K562 (cell line): ENCODE data around the gene SMG7. TPM values are rescaled to one million over a fixed set of nuclear protein-coding genes. Genes with fewer than 3 reads are reported as not detected.

ENCODE experiments used
- ATAC-seq: fragments of 200-7000 bp; cut with Tn5 transposase; 3 replicates; pipeline ENCODE4 v1.9.1; 2020; ENCODE audit warnings: moderate library complexity
- BruUV-seq: library from RNA; stranded (reverse); fragments of 400-500 nt; replicated peaks from 2 replicates; lab custom pipeline; 2021; lab: Mats Ljungman, UMichigan
- CTCF ChIA-PET: fragments of 300-600 bp; formaldehyde crosslinking; extraction: SDS; loops from one replicate; lab custom pipeline; 2021; ENCODE audit warnings: low intra/inter-chr PET ratio; lab: Yijun Ruan, JAX
- POLR2A ChIA-PET: fragments of 300-600, 350-650 bp; sonication (Branson Sonifier 250); formaldehyde crosslinking; extraction: SDS; loops from one replicate; lab custom pipeline; 2021; ENCODE audit warnings: antibody characterized with exemption, inconsistent platforms; lab: Yijun Ruan, JAX
- DNase-seq, 4 experiments: peaks; one replicate each; pipeline versions ENCODE4 v3.0.0 to v3.0.0-alpha.2; 2011 to 2018; ENCODE audit warnings: low spot score in 3 of 4, mixed read lengths in 3 of 4; ENCODE audit errors: extremely low read depth in 1 of 4
- FAIRE-seq: peaks from 2 replicates; lab custom pipeline; 2011; peaks lifted over from hg19 to GRCh38; lab: Jason Lieb, UNC
- H2AFZ ChIP-seq: 2 replicates; pipeline ENCODE4 v1.6.0; 2011; ENCODE audit warnings: low read depth, low read length, control low read depth, inconsistent platforms
- H3K27ac ChIP-seq: fragments of 200-600 bp; 3 replicates; pipeline ENCODE4 v1.8.0; 2011; ENCODE audit warnings: low read depth, mild to moderate bottlenecking, control low read depth, inconsistent platforms, low read length, moderate library complexity, mixed read lengths; ENCODE audit errors: extremely low read depth
- H3K27me3 ChIP-seq, 2 experiments: fragments of 300-600 bp in 1 of 2; 2 replicates in 1 of 2; 3 replicates in 1 of 2; pipeline versions ENCODE4 v1.6.0 to v1.8.0; 2011; ENCODE audit warnings: inconsistent platforms in 2 of 2, low read length in 2 of 2, mild to moderate bottlenecking in 1 of 2, mixed read lengths in 1 of 2, moderate library complexity in 1 of 2; ENCODE audit not compliant: control insufficient read depth in 2 of 2, insufficient read depth in 2 of 2
- H3K36me3 ChIP-seq: fragments of 300-600 bp; 3 replicates; pipeline ENCODE4 v1.8.0; 2011; ENCODE audit warnings: mild to moderate bottlenecking, low read length, inconsistent platforms; ENCODE audit not compliant: control insufficient read depth, insufficient read depth
- H3K4me1 ChIP-seq, 2 experiments: fragments of 200-600 bp in 1 of 2; replicated peaks in 1 of 2; 2 replicates in 1 of 2; 3 replicates in 1 of 2; pipeline versions ENCODE4 v1.5.1 to v1.8.0; 2011; ENCODE audit warnings: inconsistent platforms in 2 of 2, low read length in 2 of 2, mild to moderate bottlenecking in 1 of 2, mixed read lengths in 1 of 2, moderate library complexity in 1 of 2; ENCODE audit not compliant: control insufficient read depth in 2 of 2, insufficient read depth in 2 of 2
- H3K4me2 ChIP-seq: 2 replicates; pipeline ENCODE4 v1.6.1; 2011; ENCODE audit warnings: low read length, control low read depth, inconsistent platforms, mixed read lengths; ENCODE audit not compliant: insufficient read depth
- H3K4me3 ChIP-seq: fragments of 200-600 bp; sonication (generic), shearing (Covaris generic); 2 replicates; pipeline ENCODE4 v1.5.1; 2016; ENCODE audit warnings: control low read depth, inconsistent platforms
- H3K79me2 ChIP-seq: fragments of 200-600 bp; 3 replicates; pipeline ENCODE4 v1.8.0; 2011; ENCODE audit warnings: low read length, inconsistent platforms; ENCODE audit not compliant: control insufficient read depth, insufficient read depth
- H3K9ac ChIP-seq, 2 experiments: 2 replicates each; pipeline versions ENCODE4 v1.6.0 to v1.6.1; 2011; ENCODE audit warnings: low read depth in 2 of 2, low read length in 2 of 2, control low read depth in 1 of 2, inconsistent platforms in 1 of 2, mild to moderate bottlenecking in 1 of 2, mixed read lengths in 1 of 2; ENCODE audit not compliant: insufficient read depth in 1 of 2
- H3K9me1 ChIP-seq: one replicate; pipeline ENCODE4 v1.6.0; 2011; ENCODE audit warnings: inconsistent platforms, mild to moderate bottlenecking, low read length, moderate library complexity; ENCODE audit not compliant: control insufficient read depth, insufficient read depth
- H3K9me3 ChIP-seq: replicated peaks from 2 replicates; pipeline ENCODE4 v1.5.1; 2011; ENCODE audit warnings: low read depth, low read length, inconsistent platforms; ENCODE audit not compliant: control insufficient read depth, insufficient read depth
- H4K20me1 ChIP-seq: replicated peaks from 2 replicates; pipeline ENCODE4 v1.6.1; 2011; ENCODE audit warnings: low read length, inconsistent platforms, mixed read lengths; ENCODE audit not compliant: control insufficient read depth, insufficient read depth
- CREB1 ChIP-seq, 2 experiments: sonication (generic) in 1 of 2; formaldehyde crosslinking in 1 of 2; IDR thresholded peaks; 2 replicates each; pipeline versions ENCODE4 v1.6.1 to v1.8.0; 2012 to 2022; ENCODE audit warnings: inconsistent platforms in 1 of 2, mild to moderate bottlenecking in 1 of 2, missing genetic modification reagents in 1 of 2, moderate library complexity in 1 of 2
- EP300 ChIP-seq: IDR thresholded peaks from 2 replicates; pipeline ENCODE4 v1.6.1; 2012; ENCODE audit warnings: low read length, improper control_type of control experiment
- FOXK2 ChIP-seq, 2 experiments: fragments of 450-650 bp; IDR thresholded peaks in 1 of 2; conservative IDR thresholded peaks in 1 of 2; 2 replicates each; pipeline ENCODE4 v1.6.1; 2016; ENCODE audit warnings: low read depth in 2 of 2, mild to moderate bottlenecking in 1 of 2
- HDAC1 ChIP-seq, 2 experiments: fragments of 450-650 bp; IDR thresholded peaks; 2 replicates each; pipeline ENCODE4 v1.6.1; 2016 to 2017; ENCODE audit warnings: inconsistent platforms in 1 of 2, mild to moderate bottlenecking in 1 of 2, moderate library complexity in 1 of 2
- HEY1 ChIP-seq: fragments of 250-450 bp; sonication (Bioruptor Pico); IDR thresholded peaks from 2 replicates; pipeline ENCODE4 v1.5.0; 2020; ENCODE audit warnings: mild to moderate bottlenecking, moderate library complexity, borderline replicate concordance
- HMG20A ChIP-seq: fragments of 450-650 bp; formaldehyde crosslinking; conservative IDR thresholded peaks from 2 replicates; pipeline ENCODE4 v1.4.0; 2020; ENCODE audit warnings: mild to moderate bottlenecking, mixed read lengths
- KDM4B ChIP-seq, 2 experiments: fragments of 450-650 bp in 1 of 2; sonication (generic) in 1 of 2; IDR thresholded peaks; 2 replicates each; pipeline ENCODE4 v1.6.1; 2016 to 2017; ENCODE audit warnings: borderline replicate concordance in 2 of 2, antibody characterized with exemption in 1 of 2, low read depth in 1 of 2, mild to moderate bottlenecking in 1 of 2
- KHSRP ChIP-seq: fragments of 450-650 bp; IDR thresholded peaks from 2 replicates; pipeline ENCODE4 v1.6.1; 2017
- LARP7 ChIP-seq: fragments of 450-650 bp; IDR thresholded peaks from 2 replicates; pipeline ENCODE4 v1.6.1; 2016
- MAFG ChIP-seq: fragments of 450-650 bp; conservative IDR thresholded peaks from 2 replicates; pipeline ENCODE4 v1.6.1; 2016; ENCODE audit warnings: missing genetic modification characterization, missing compliant biosample characterization
- NR2C1 ChIP-seq, 2 experiments: fragments of 450-650 bp; IDR thresholded peaks; 2 replicates each; pipeline ENCODE4 v1.6.1; 2017; ENCODE audit warnings: mild to moderate bottlenecking in 2 of 2, antibody characterized with exemption in 1 of 2, inconsistent platforms in 1 of 2, missing compliant biosample characterization in 1 of 2, missing genetic modification characterization in 1 of 2
- PHF8 ChIP-seq: fragments of 200-600 bp; sonication (generic); IDR thresholded peaks from 2 replicates; pipeline ENCODE4 v1.6.1; 2012; ENCODE audit warnings: mixed run types, mild to moderate bottlenecking, inconsistent platforms, low read length, moderate library complexity, borderline replicate concordance
- POLR2AphosphoS5 ChIP-seq: IDR thresholded peaks from 2 replicates; pipeline ENCODE4 v1.6.1; 2011; ENCODE audit warnings: mild to moderate bottlenecking, low read depth, low read length, moderate library complexity; ENCODE audit not compliant: control insufficient read depth, insufficient read depth
- RB1 ChIP-seq: fragments of 450-650 bp; IDR thresholded peaks from 2 replicates; pipeline ENCODE4 v1.6.1; 2017; ENCODE audit warnings: low read depth, mild to moderate bottlenecking
- SMAD2 ChIP-seq: fragments of 150-350 bp; IDR thresholded peaks from 2 replicates; pipeline ENCODE4 v1.6.1; 2014; ENCODE audit warnings: low read depth, mild to moderate bottlenecking, low read length
- SMARCA4 ChIP-seq: fragments of 450-650 bp; IDR thresholded peaks from 2 replicates; pipeline ENCODE4 v1.6.1; 2016
- SMC3 ChIP-seq: conservative IDR thresholded peaks from 2 replicates; pipeline ENCODE4 v1.6.1; 2011; ENCODE audit warnings: low read depth, low read length, improper control_type of control experiment; ENCODE audit not compliant: insufficient read depth
- SPI1 ChIP-seq: IDR thresholded peaks from 2 replicates; pipeline ENCODE4 v1.6.1; 2011; ENCODE audit warnings: low read depth, low read length, control low read depth, borderline replicate concordance
- ZNF253 ChIP-seq: fragments of 250-450 bp; sonication (Bioruptor Pico); conservative IDR thresholded peaks from 2 replicates; pipeline ENCODE4 v1.6.1; 2021; ENCODE audit warnings: mild to moderate bottlenecking
- ZNF311 ChIP-seq: fragments of 250-450 bp; sonication (Bioruptor Pico); IDR thresholded peaks from 2 replicates; pipeline ENCODE4 v1.4.0; 2020; ENCODE audit warnings: mild to moderate bottlenecking, moderate library complexity
- WGBS: fragments of 100-300 bp; shearing (Covaris generic); methylation state at CpG from one replicate; pipeline ENCODE4 v1.1.6; 2016; ENCODE audit warnings: low coverage, mixed read lengths; ENCODE audit not compliant: insufficient coverage; ENCODE audit errors: missing lambda C conversion rate; 5-methylcytosine and 5-hydroxymethylcytosine counted together
- in situ Hi-C: fragments of 300-500 bp; cut with MboI; formaldehyde crosslinking; loops from 4 replicates; pipeline ENCODE4 v1.15.0; 2018; ENCODE audit warnings: inconsistent platforms, mixed read lengths
- intact Hi-C: fragments of 100-400 bp; cut with micrococcal nuclease; formaldehyde crosslinking; loops from 2 replicates; pipeline ENCODE4 v1.14.2; 2022
- polyA plus RNA-seq, 8 experiments: library from polyadenylated mRNA; depleted of rRNA in 4 of 8; stranded (reverse) in 5 of 8; unstranded in 3 of 8; fragments of >200 nt; fragmentation: Nextera tagmentation in 2 of 8; fragmentation: Illumina TruSeq in 1 of 8; extraction: Ambion mirVana in 2 of 8; extraction: Trizol in 1 of 8; gene quantifications; 2 replicates each; pipeline versions ENCODE4 v1.2.1 to v1.2.3, GENCODE V29; 2011 to 2014; ENCODE audit warnings: inconsistent platforms in 1 of 8, missing spikeins in 1 of 8
- total RNA-seq, 7 experiments: library from RNA; depleted of rRNA in 6 of 7; stranded (reverse); fragments of >200 nt in 6 of 7; fragmentation: Illumina TruSeq in 2 of 7; extraction: Trizol in 2 of 7; gene quantifications; 2 replicates each; pipeline versions ENCODE4 v1.2.1 to v1.2.3, GENCODE V29; 2011 to 2021; ENCODE audit warnings: low replicate concordance in 1 of 7
- TF ChIP-seq, protein P1 (sequence below): fragments of 450-650 bp; conservative IDR thresholded peaks from 2 replicates; pipeline ENCODE4 v1.6.1; 2016; ENCODE audit warnings: missing genetic modification characterization, low read depth, mild to moderate bottlenecking, missing compliant biosample characterization, moderate library complexity

The SMG7 gene
- total and polyA plus RNA-seq, 9 of the 15 experiments (the other 6 are each of a cell fraction or from before 2014, with no cell fraction given), result 12.4 to 74.6 (median 29.0) TPM

DNA sequence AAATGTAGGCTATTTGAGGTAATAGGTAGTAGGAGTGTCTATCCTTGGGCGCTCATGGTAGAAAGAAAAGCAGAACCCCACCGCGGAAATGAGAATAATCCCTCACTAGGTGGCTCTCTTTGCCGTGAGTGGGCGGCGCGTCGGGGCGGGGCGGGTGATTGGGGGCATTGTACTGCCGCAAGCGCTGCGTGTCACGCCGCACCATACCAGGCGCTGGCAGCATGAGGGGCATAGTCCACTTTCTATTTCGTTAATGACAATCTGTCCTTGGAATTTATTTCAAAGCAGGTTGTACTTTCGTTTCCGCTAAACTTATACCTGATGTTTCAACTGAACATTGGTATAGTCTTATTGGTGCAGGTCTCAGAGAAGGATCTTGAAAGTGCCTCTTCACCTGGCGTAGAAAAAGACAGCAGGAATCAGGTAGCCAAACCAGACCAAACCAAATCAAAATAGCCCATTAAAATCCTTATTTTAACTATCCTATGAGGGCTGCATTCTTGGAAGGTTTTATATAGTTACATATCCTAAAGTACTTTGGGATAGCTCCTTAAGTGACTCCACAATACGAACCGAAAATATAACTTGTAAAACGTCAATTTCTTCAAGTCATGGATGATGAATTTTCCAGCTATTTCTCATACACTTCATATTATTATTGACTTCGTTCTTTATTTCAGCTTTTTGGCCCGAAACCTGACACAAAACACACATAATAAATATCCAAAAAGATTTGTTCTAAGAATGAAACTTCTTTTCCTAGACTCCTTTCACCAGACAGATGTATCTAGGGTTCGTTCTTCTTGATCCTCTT, 1.9 kb upstream of the SMG7 start:
- WGBS, result 1% methylated on average over 26 of the region's 26 CpGs
- FAIRE-seq (peak; percentile 26), DNase-seq (peak; percentile 78 to 92 (median 83)), ATAC-seq (peak; percentile 70)
- peaks cover 14% of the 10 kb centered on the region for H3K36me3 ChIP-seq
- ChIA-PET CTCF (interaction anchor here (0.7 to 1.1 kb wide), 3 partner anchors 152 to 508 kb away, joined by 3 to 7 read pairs (median 4); no protein-coding TSS in a partner anchor), POLR2A (interaction anchor here (1.2 kb wide), 1 partner anchor 10 kb away, joined by 3 read pairs; no protein-coding TSS in a partner anchor)
- H2AFZ ChIP-seq, result peak overlapping the region; percentile 99
- peak overlapping the region; percentile 87 for H3K4me3 ChIP-seq
- no TSS peak for BruUV-seq
- peak overlapping the region in 1 of 2 experiments; percentile 99; a peak in 2 of 4 replicates for H3K9ac ChIP-seq
- peaks cover 5% of the 10 kb centered on the region for H4K20me1 ChIP-seq
- H3K79me2 ChIP-seq, result peaks cover 30% of the 10 kb centered on the region
- H3K27ac ChIP-seq, result peak overlapping the region; percentile 99
- no peaks in the 10 kb centered on the region for H3K27me3 ChIP-seq
- in situ Hi-C loops, result loop anchor here (5.0 kb wide), 1 partner anchor 152 kb away; no protein-coding TSS in a partner anchor
- peak overlapping the region; percentile 98 for H3K4me2 ChIP-seq
- H3K9me3 ChIP-seq, result no peaks in the 10 kb centered on the region
- peaks cover 16 to 21% of the 10 kb centered on the region in 2 experiments; a peak in 4 of 5 replicates for H3K4me1 ChIP-seq
- intact Hi-C loops, result loop anchor here (1.0 to 5.0 kb wide), 7 partner anchors 73 to 446 kb away; no protein-coding TSS in a partner anchor
- H3K9me1 ChIP-seq, result no peaks in the 10 kb centered on the region
- TF ChIP-seq PHF8 (peak; percentile 24; the same call in 1 of the 2 replicates), EP300 (no peak), HMG20A (CRISPR knock-in tag) (no peak), ZNF253 (no peak), SMAD2 (no peak), MAFG (no peak), POLR2AphosphoS5 (0 out of 2 replicates have a peak, but pooled peaks have one; percentile 22), SMARCA4 (peak; percentile 16; the same call in 1 of the 2 replicates), FOXK2 (conservative IDR thresholded peaks at IDR 0.05 in 1 of 2, IDR thresholded peaks at IDR 0.05 in 1 of 2; ENCODE audit: low read depth in 2 of 2) (0 out of 4 replicates have a peak, but pooled peaks of 1 of the 2 experiments have one; percentile 28), ZNF311 (CRISPR knock-in tag) (no peak), HDAC1 (IDR thresholded peaks at IDR 0.05) (peak in 1 of 2 experiments; percentile 28; a peak in 1 of 4 replicates), SMC3 (0 out of 2 replicates have a peak, but pooled peaks have one; percentile 35), CREB1 (IDR thresholded peaks at IDR 0.05) (no peak; the same call in 1 of the 2 replicates), CREB1 (CRISPR knock-in tag; IDR thresholded peaks at IDR 0.05) (peak; percentile 42; the same call in 1 of the 2 replicates), HEY1 (CRISPR knock-in tag) (peak; percentile 74; the same call in 1 of the 2 replicates), RB1 (peak; percentile 72), KDM4B (IDR thresholded peaks at IDR 0.05; ENCODE audit: borderline replicate concordance in 2 of 2, low read depth in 1 of 2) (no peak), KHSRP (no peak), SPI1 (peak; percentile 83), NR2C1 (IDR thresholded peaks at IDR 0.05) (no peak), NR2C1 (tag; IDR thresholded peaks at IDR 0.05) (no peak), LARP7 (no peak)
- TF ChIP-seq, protein P1, sequence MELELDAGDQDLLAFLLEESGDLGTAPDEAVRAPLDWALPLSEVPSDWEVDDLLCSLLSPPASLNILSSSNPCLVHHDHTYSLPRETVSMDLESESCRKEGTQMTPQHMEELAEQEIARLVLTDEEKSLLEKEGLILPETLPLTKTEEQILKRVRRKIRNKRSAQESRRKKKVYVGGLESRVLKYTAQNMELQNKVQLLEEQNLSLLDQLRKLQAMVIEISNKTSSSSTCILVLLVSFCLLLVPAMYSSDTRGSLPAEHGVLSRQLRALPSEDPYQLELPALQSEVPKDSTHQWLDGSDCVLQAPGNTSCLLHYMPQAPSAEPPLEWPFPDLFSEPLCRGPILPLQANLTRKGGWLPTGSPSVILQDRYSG (tag), result no peak
